Neural cell (in vitro differentiated cells): Measurements from ENCODE around the gene HLTF. TPM values are rescaled to one million over a fixed set of nuclear protein-coding genes. Genes with fewer than 3 reads are reported as not detected.

Experiments
- H2AFZ ChIP-seq: fragments of 200-600, 300-800 bp; sonication (generic), shearing (Covaris generic); 2 replicates; pipeline ENCODE4 v1.6.0; 2014; ENCODE audit warnings: low read depth, mild to moderate bottlenecking, antibody characterized with exemption, low read length, moderate library complexity
- H3F3A ChIP-seq: fragments of 200-600 bp; shearing (Covaris generic); 2 replicates; pipeline ENCODE4 v1.6.1; 2016; ENCODE audit warnings: mild to moderate bottlenecking, moderate library complexity, mixed read lengths, antibody characterized with exemption, low read length; ENCODE audit not compliant: insufficient read depth, poor library complexity, severe bottlenecking
- H3K27ac ChIP-seq: fragments of 200-600, 300-800 bp; sonication (generic), shearing (Covaris generic); 2 replicates; pipeline ENCODE4 v1.5.1; 2014; ENCODE audit warnings: mild to moderate bottlenecking, low read length, moderate library complexity
- H3K27me3 ChIP-seq: fragments of 300-800, 200-600 bp; sonication (generic), shearing (Covaris generic); 2 replicates; pipeline ENCODE4 v1.6.0; 2014; ENCODE audit warnings: mild to moderate bottlenecking, low read depth, low read length, moderate library complexity; ENCODE audit not compliant: insufficient read depth
- H3K36me3 ChIP-seq: fragments of 300-800, 200-600 bp; sonication (generic), shearing (Covaris generic); 2 replicates; pipeline ENCODE4 v1.5.1; 2014; ENCODE audit warnings: mild to moderate bottlenecking, antibody characterized with exemption, low read length, moderate library complexity; ENCODE audit not compliant: insufficient read depth
- H3K4me2 ChIP-seq: fragments of 300-800, 200-600 bp; sonication (generic), shearing (Covaris generic); 2 replicates; pipeline ENCODE4 v1.6.0; 2014; ENCODE audit warnings: mild to moderate bottlenecking, low read length
- H3K4me3 ChIP-seq: fragments of 300-800, 200-600 bp; sonication (generic), shearing (Covaris generic); 2 replicates; pipeline ENCODE4 v1.5.1; 2014; ENCODE audit warnings: mild to moderate bottlenecking, low read length, moderate library complexity
- H3K79me2 ChIP-seq: fragments of 200-600 bp; shearing (Covaris generic); replicated peaks from 2 replicates; pipeline ENCODE4 v1.6.0; 2014; ENCODE audit warnings: mild to moderate bottlenecking, low read length, moderate library complexity; ENCODE audit not compliant: insufficient read depth
- H3K9ac ChIP-seq: fragments of 300-800, 200-600 bp; sonication (generic), shearing (Covaris generic); 2 replicates; pipeline ENCODE4 v1.6.1; 2016; ENCODE audit warnings: mild to moderate bottlenecking, low read length, mixed read lengths
- H3K9me2 ChIP-seq: fragments of 200-600 bp; shearing (Covaris generic); 2 replicates; pipeline ENCODE4 v1.6.1; 2016; ENCODE audit warnings: mild to moderate bottlenecking, low read length, mixed read lengths; ENCODE audit not compliant: insufficient read depth
- H3K9me3 ChIP-seq: fragments of 200-600, 300-800 bp; sonication (generic), shearing (Covaris generic); 2 replicates; pipeline ENCODE4 v1.6.1; 2016; ENCODE audit warnings: mild to moderate bottlenecking, mixed run types, low read length, moderate library complexity, mixed read lengths
- H4K20me1 ChIP-seq: fragments of 200-600 bp; shearing (Covaris generic); 2 replicates; pipeline ENCODE4 v1.6.1; 2016; ENCODE audit warnings: mild to moderate bottlenecking, mixed run types; ENCODE audit not compliant: insufficient read depth
- EP300 ChIP-seq: fragments of 450-650 bp; conservative IDR thresholded peaks from 2 replicates; pipeline ENCODE4 v1.6.1; 2014; ENCODE audit warnings: antibody characterized with exemption, mild to moderate bottlenecking, moderate library complexity; ENCODE audit not compliant: poor library complexity, severe bottlenecking
- EZH2 ChIP-seq: fragments of 200-600, 300-800 bp; shearing (Covaris generic), sonication (generic); IDR thresholded peaks from 2 replicates; pipeline ENCODE4 v1.6.1; 2014; ENCODE audit warnings: antibody characterized with exemption, low read length, borderline replicate concordance, mild to moderate bottlenecking; ENCODE audit not compliant: insufficient read depth, poor library complexity, severe bottlenecking
- MXI1 ChIP-seq: fragments of 450-650 bp; conservative IDR thresholded peaks from 2 replicates; pipeline ENCODE4 v1.6.1; 2014; ENCODE audit warnings: antibody characterized with exemption, mild to moderate bottlenecking; ENCODE audit not compliant: poor library complexity, severe bottlenecking
- POLR2AphosphoS5 ChIP-seq: IDR thresholded peaks from 2 replicates; pipeline ENCODE4 v1.6.1; 2012
- RAD21 ChIP-seq: fragments of 450-650 bp; conservative IDR thresholded peaks from 2 replicates; pipeline ENCODE4 v1.6.1; 2014; ENCODE audit warnings: antibody characterized with exemption, mild to moderate bottlenecking, moderate library complexity
- REST ChIP-seq: IDR thresholded peaks from 2 replicates; pipeline ENCODE4 v1.6.1; 2012; ENCODE audit warnings: borderline replicate concordance
- SMC3 ChIP-seq: fragments of 450-650 bp; conservative IDR thresholded peaks from 2 replicates; pipeline ENCODE4 v1.6.1; 2014; ENCODE audit warnings: antibody characterized with exemption, mild to moderate bottlenecking, moderate library complexity; ENCODE audit not compliant: poor library complexity
- TAF1 ChIP-seq: IDR thresholded peaks from 2 replicates; pipeline ENCODE4 v1.6.1; 2012; ENCODE audit warnings: low read depth
- polyA plus RNA-seq: library from polyadenylated mRNA; depleted of rRNA; stranded (reverse); fragments of >200 nt; gene quantifications from 2 replicates; pipeline ENCODE4 v1.2.3, GENCODE V29; 2014
- TF ChIP-seq, protein P1 (sequence below): fragments of 450-650 bp; IDR thresholded peaks from 2 replicates; pipeline ENCODE4 v1.5.1; 2014; ENCODE audit warnings: antibody characterized with exemption, mild to moderate bottlenecking, moderate library complexity; ENCODE audit not compliant: poor library complexity, severe bottlenecking

Gene HLTF
- polyA plus RNA-seq, 1 donor from 2014 or later = 164 TPM

DNA sequence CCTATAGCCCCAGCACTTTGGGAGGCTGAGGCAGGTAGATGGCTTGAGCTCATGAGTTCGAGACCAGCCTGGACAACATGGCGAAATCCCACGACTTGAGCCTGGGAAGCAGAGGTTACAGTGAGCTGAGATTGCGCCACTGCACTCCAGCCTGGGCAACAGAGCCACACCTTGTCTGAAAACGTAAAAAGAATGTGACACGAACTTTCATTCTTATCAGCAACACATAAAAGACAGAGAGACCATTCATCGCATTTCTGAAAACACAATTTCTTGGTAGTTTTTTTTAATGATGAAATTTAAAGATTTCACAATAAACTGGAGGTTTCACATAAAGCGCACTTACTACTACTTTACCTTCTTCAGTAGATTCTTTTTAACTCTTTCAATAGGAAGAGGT is 18.4 kb downstream of the HLTF start:
- TF ChIP-seq MXI1 (no peak), TAF1 (no peak), SMC3 (no peak), EP300 (no peak), REST (no peak), POLR2AphosphoS5 (no peak), EZH2 (no peak), RAD21 (no peak)
- TF ChIP-seq, protein P1, sequence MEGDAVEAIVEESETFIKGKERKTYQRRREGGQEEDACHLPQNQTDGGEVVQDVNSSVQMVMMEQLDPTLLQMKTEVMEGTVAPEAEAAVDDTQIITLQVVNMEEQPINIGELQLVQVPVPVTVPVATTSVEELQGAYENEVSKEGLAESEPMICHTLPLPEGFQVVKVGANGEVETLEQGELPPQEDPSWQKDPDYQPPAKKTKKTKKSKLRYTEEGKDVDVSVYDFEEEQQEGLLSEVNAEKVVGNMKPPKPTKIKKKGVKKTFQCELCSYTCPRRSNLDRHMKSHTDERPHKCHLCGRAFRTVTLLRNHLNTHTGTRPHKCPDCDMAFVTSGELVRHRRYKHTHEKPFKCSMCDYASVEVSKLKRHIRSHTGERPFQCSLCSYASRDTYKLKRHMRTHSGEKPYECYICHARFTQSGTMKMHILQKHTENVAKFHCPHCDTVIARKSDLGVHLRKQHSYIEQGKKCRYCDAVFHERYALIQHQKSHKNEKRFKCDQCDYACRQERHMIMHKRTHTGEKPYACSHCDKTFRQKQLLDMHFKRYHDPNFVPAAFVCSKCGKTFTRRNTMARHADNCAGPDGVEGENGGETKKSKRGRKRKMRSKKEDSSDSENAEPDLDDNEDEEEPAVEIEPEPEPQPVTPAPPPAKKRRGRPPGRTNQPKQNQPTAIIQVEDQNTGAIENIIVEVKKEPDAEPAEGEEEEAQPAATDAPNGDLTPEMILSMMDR = no peak
- H3K27ac ChIP-seq = no peak overlapping the region
- H3F3A ChIP-seq = no peaks in the 10 kb centered on the region
- H3K9ac ChIP-seq = no peak overlapping the region
- H3K27me3 ChIP-seq = no peaks in the 10 kb centered on the region
- no peak overlapping the region for H2AFZ ChIP-seq
- H3K36me3 ChIP-seq = peaks cover 8% of the 10 kb centered on the region
- H3K4me2 ChIP-seq = no peak overlapping the region
- no peaks in the 10 kb centered on the region for H4K20me1 ChIP-seq
- H3K4me3 ChIP-seq = no peak overlapping the region
- H3K79me2 ChIP-seq = peaks cover 3% of the 10 kb centered on the region
- no peaks in the 10 kb centered on the region for H3K9me2 ChIP-seq
- no peaks in the 10 kb centered on the region for H3K9me3 ChIP-seq

DNA sequence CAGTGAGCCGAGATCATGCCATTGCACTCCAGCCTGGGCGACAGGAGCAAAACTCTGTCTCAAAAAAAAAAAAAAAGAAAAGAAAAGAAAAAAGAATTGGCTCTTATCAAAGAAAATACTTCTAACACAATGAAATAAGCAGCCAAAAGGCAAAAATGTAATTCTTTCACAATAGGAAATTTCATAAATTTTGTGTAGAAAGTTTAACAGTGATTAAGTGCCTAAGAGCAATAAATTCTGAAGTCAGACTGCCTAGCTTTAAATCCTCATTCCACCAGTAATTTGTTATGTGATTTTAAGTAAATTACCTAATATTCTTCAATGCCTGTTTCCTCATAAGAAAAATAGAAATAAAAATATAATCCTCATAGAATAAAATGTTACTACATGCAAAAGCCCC is 24.6 kb downstream of the HLTF start:
- no peak overlapping the region for H3K27ac ChIP-seq
- no peaks in the 10 kb centered on the region for H3K9me3 ChIP-seq
- no peak overlapping the region for H3K4me3 ChIP-seq
- TF ChIP-seq MXI1 (no peak), RAD21 (no peak), REST (no peak), EZH2 (no peak), TAF1 (no peak), SMC3 (no peak), EP300 (no peak), POLR2AphosphoS5 (no peak)
- TF ChIP-seq, protein P1 = no peak
- H3K36me3 ChIP-seq = peaks cover 9% of the 10 kb centered on the region
- H4K20me1 ChIP-seq = no peaks in the 10 kb centered on the region
- H3K9me2 ChIP-seq = no peaks in the 10 kb centered on the region
- no peak overlapping the region for H2AFZ ChIP-seq
- no peak overlapping the region for H3K4me2 ChIP-seq
- H3K9ac ChIP-seq = no peak overlapping the region
- H3F3A ChIP-seq = no peaks in the 10 kb centered on the region
- H3K27me3 ChIP-seq = no peaks in the 10 kb centered on the region
- peaks cover 3% of the 10 kb centered on the region for H3K79me2 ChIP-seq
